HepG2 (cell line): Measurements from ENCODE around the gene IL24. TPM values are rescaled to one million over a fixed set of nuclear protein-coding genes. Genes with fewer than 3 reads are reported as not detected.

ENCODE experiments used
- GFI1 ChIP-seq: sonication (generic); formaldehyde crosslinking; IDR thresholded peaks from 2 replicates; pipeline ENCODE4 v1.5.0; 2020; ENCODE audit warnings: missing genetic modification reagents, mild to moderate bottlenecking, borderline replicate concordance
- NR1H2 ChIP-seq: sonication (generic); formaldehyde crosslinking; IDR thresholded peaks from 2 replicates; pipeline ENCODE4 v1.8.1; 2022; ENCODE audit warnings: low read depth, missing genetic modification reagents, borderline replicate concordance
- PHF21A ChIP-seq: sonication (generic); formaldehyde crosslinking; IDR thresholded peaks from 2 replicates; pipeline ENCODE4 v1.5.0; 2020; ENCODE audit warnings: mild to moderate bottlenecking, missing genetic modification reagents
- ZHX2 ChIP-seq, 2 experiments: sonication (generic) in 1 of 2; formaldehyde crosslinking in 1 of 2; IDR thresholded peaks; 2 replicates each; pipeline versions ENCODE4 v1.6.1 to v1.9.0; 2014 to 2022; ENCODE audit warnings: antibody characterized with exemption in 1 of 2, borderline replicate concordance in 1 of 2, inconsistent platforms in 1 of 2, low read depth in 1 of 2, missing genetic modification reagents in 1 of 2
- ZNF17 ChIP-seq: sonication (generic); formaldehyde crosslinking; IDR thresholded peaks from 2 replicates; pipeline ENCODE4 v1.5.0; 2020; ENCODE audit warnings: mild to moderate bottlenecking, missing genetic modification reagents
- ZNF264 ChIP-seq: sonication (generic); formaldehyde crosslinking; IDR thresholded peaks from 2 replicates; pipeline ENCODE4 v1.4.0; 2020; ENCODE audit warnings: missing genetic modification reagents
- ZNF563 ChIP-seq: sonication (generic); formaldehyde crosslinking; IDR thresholded peaks from 2 replicates; pipeline ENCODE4 v1.8.0; 2022; ENCODE audit warnings: mild to moderate bottlenecking, moderate library complexity, missing genetic modification reagents
- ZNF687 ChIP-seq: sonication (generic); formaldehyde crosslinking; IDR thresholded peaks from 2 replicates; pipeline ENCODE4 v1.5.1; 2020; ENCODE audit warnings: mild to moderate bottlenecking, missing genetic modification reagents, moderate library complexity
- ZNF891 ChIP-seq: sonication (generic); formaldehyde crosslinking; IDR thresholded peaks from 2 replicates; pipeline ENCODE4 v1.5.0; 2020; ENCODE audit warnings: mild to moderate bottlenecking, missing genetic modification reagents
- polyA plus RNA-seq, 8 experiments: library from polyadenylated mRNA; depleted of rRNA in 3 of 8; stranded (reverse) in 7 of 8; unstranded in 1 of 8; fragments of >200 nt; fragmentation: Illumina TruSeq in 4 of 8; extraction: Trizol in 4 of 8; gene quantifications; 2 replicates each; pipeline versions ENCODE4 v1.2.1 to v1.2.3, GENCODE V29; 2011 to 2016; ENCODE audit warnings: low read depth in 4 of 8, missing spikeins in 1 of 8, mixed read lengths in 1 of 8; ENCODE audit not compliant: insufficient read depth in 1 of 8
- total RNA-seq, 5 experiments: library from RNA; depleted of rRNA; stranded (reverse); fragments of >200 nt; fragmentation: Illumina TruSeq; extraction: Trizol; gene quantifications; 2 replicates each; pipeline ENCODE4 v1.2.3, GENCODE V29; 2016; ENCODE audit warnings: low read depth in 1 of 5

IL24 gene
- total and polyA plus RNA-seq, 2 of the 13 experiments (the other 11 are each of a cell fraction or from before 2014, with no cell fraction given), result not detected

GRCh38 chr1:206898089-206898914 is 1.1 kb downstream of the IL24 start (continued):
- no peak for TF ChIP-seq ZHX2 (IDR thresholded peaks at IDR 0.05; ENCODE audit: low read depth)
- no peak for TF ChIP-seq ZHX2 (CRISPR knock-in tag; IDR thresholded peaks at IDR 0.05; ENCODE audit: borderline replicate concordance)
- TF ChIP-seq NR1H2 (CRISPR knock-in tag), result no peak
- TF ChIP-seq ZNF563 (CRISPR knock-in tag), result no peak
- TF ChIP-seq ZNF687 (CRISPR knock-in tag), result no peak
- no peak for TF ChIP-seq ZNF264 (CRISPR knock-in tag)
- no peak for TF ChIP-seq ZNF891 (CRISPR knock-in tag)
- no peak for TF ChIP-seq PHF21A (CRISPR knock-in tag)
- TF ChIP-seq ZNF17 (CRISPR knock-in tag), result no peak
- no peak for TF ChIP-seq GFI1 (CRISPR knock-in tag)
